NCI-H748 treated with DMSO at 0.1 percent for 48 hours (cell line): Measurements from ENCODE around the gene GALNT14.

Experiments
- DNase-seq: peaks from one replicate; lab custom pipeline; 2025; lab: John Stamatoyannopoulos, UW

GALNT14 gene

GRCh38 chr2:31053929-31054782, 84.1 kb downstream of the GALNT14 start:
- DNase-seq = no peak

GRCh38 chr2:31052284-31052683, 86.0 kb downstream of the GALNT14 start:
- DNase-seq = no peak

DNA sequence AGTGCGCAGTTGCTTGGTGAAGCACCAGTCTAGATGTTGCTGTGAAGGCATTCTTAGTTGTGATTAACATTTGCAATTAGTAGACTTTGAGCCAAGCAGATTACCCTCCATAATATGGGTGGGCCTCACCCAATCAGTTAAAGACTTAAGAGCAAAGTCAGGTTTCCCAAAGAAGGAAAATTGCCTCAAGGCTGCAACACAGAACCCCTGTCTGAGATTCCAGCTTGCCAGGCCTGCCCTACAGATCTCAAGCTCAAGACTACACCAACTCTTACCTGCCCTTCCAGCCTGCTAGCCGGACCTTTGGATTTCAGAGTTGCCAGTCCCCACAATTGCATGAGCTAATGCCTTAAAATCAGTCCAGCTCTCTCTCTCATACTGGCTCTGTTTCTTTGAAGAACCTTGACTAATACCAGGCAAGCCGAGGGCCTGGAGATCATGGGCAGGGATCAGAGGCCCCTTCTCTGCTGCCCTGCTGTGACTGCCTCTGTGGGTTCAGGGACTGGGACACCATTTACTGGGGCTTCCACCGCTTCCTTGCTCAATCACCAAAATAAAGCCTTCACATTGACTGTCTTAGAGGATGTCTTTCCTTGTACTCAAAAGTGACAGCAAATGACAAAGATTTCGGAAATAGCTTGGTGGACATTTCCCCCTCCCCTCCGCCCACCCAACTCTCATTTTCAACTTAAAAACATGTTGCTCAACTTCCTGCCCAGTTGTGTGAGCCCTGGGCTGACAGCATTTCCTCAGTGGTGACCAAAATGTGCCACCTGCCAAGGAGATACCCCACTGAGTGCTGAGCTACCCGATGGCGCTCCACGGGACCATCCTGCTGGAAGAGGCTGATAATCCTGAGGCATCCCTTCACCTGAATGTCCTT, 86.7 kb downstream of the GALNT14 start:
- no peak for DNase-seq

DNA sequence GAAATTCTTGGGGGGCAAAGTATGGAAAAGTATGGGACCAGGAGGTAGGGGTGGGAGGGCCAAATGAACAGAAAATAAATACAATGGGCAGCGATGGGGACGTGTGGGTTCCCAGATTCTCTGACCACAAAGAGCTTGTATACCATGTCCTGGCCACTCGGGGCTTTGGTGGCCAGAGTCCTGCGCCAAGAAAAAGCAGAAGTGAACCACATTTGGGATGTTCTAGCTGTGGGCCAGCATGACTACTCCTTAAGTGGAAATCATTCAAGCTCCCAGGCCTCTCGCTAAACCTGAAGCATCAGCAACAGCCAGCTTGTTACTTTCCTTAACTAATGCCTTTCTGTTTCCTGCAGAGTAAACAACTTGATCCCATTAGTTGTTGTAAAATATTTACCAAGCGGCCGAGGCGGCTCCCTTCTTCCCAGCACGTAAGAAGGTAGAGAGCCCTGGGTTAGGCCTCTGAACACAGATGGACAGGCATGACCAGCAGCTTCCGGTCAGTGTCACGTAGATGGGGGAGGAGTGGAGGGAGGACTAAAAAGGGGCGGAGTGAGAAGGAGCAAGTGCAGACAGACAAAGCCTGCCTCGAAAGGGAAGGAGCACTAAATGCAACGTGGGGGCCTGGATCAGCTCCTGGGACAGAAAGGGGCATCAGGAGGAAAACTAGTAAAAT, 88.2 kb downstream of the GALNT14 start:
- no peak for DNase-seq

DNA sequence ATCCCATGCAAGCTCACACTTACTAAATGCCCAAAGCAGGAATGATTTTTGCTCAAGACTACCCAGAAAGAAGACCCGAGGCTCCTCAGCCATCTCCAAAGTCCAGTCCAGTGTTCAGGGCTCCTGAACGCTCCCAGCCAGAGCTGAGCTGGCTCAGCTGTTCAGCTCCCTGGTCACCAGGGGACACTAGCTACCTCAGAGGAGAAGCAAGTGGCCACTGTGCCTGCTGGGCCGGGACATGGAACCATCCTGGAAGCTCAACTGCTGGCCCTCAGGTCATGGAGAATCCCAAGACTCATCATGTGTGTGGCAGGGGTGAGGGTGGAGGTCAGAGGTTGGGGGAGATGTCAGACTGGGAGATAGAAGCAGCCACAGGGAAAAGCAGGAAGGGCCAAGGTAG, 89.0 kb downstream of the GALNT14 start:
- DNase-seq = no peak

DNA sequence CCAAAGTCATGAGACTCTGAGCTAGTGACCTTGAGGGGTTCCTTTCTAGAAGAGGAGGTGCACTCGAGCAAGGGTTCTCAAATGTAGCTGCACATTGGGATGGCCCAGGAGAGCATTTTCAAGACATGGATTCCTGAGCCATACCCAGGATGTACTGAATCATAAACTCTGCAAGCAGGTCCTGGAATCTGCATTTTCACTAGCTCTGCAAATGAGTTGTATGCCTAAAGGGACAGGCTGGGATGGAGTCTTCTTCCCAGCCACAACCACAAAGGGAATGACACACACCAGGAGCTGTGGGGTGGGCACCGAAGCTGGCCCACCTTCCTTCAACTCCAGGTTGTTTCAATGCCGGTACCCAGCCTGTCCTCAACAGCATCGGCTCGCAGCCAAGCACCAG, 90.6 kb downstream of the GALNT14 start:
- DNase-seq = no peak

GRCh38 chr2:31038385-31038784, 99.9 kb downstream of the GALNT14 start:
- DNase-seq = no peak

DNA sequence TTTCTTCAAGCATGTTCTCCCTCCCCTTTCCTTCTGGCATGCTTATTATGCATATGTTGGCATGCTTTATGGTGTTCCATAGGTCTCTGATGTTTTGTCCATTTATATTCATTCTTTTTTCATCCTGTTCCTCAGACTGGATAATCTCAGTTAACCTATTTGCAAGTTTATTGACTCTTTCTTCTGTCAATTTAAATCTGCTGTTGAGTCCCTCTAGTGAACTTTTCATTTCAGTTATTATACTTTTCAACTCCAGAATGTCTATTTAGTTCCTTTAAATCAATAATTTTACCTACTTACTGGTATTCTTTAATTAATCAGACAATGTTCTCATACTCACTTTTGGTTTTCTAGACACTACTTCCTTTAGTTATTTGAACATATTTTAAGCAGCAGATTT, 101.2 kb downstream of the GALNT14 start:
- DNase-seq = no peak

- DNase-seq = no peak
These were observed 105.2 kb downstream of the GALNT14 start for GRCh38 chr2:31033032-31033431.

DNA sequence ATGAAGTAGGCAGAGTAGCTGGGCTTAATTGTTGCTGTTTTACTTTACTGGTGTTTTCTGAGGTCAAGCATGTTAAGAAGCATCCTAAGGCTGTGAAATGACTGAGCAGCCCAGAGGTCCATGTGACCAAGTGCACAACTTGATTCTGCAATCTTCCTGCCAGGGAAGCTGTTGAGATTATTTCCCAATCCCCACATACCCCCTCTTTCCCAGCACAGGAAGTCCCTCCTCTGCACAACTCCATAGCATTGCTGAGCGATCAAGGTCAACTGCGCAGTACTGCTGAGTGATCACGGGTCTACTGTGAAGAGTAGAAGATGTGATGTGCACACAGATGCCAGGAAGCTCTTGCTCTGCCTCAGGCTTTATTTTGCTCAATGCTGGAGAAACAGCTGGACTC, 105.8 kb downstream of the GALNT14 start:
- DNase-seq = no peak

DNA sequence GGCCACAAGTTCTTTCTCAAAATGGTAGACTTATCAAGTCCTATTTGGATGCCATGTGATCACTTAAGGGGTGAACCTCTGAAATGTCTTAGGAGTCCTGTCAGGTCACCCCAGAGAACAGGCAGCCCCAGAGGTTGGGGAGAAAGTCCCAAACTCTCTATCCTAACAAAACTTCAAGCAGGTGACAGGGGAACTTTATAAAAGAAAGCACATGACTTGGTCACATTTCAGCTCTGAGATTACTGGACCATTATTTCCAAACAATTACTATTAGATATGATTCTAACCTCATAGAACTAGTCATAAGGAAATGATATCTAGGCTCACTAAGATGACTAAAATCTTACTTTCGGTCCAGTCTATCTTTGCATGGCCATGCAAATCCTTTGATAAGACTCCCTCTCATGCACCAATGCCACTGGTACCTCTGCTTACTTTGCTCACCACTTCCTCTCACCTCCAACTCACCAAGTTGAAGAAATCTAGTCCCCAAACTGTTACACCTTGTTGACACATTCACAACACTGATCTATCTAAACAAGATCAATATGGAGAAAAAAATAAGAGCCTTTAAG, 107.0 kb downstream of the GALNT14 start:
- DNase-seq = no peak

- DNase-seq = no peak
These were observed 109.8 kb downstream of the GALNT14 start for GRCh38 chr2:31028417-31028816.

DNA sequence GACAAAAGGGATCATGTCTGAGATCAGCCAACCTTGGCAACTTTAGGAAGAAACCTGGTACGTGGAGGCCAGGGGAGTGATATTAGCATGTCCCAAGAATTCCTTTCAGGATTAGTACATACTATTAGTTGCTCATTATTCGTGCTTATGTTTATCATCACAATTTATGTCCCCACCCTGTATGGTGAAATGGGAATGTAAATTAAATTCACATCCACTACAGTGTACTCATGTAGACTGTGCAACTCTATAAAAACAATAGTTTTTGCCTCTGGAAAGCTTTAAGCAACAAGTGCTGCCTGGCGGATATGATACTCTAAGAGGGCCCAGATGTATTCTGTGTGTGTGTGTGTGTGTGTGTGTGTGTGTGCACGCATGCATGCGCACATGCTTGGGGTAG, 110.7 kb downstream of the GALNT14 start:
- no peak for DNase-seq

GRCh38 chr2:31023541-31023940, 114.7 kb downstream of the GALNT14 start:
- DNase-seq = no peak

GRCh38 chr2:31020713-31021112, 117.5 kb downstream of the GALNT14 start:
- DNase-seq = no peak

DNA sequence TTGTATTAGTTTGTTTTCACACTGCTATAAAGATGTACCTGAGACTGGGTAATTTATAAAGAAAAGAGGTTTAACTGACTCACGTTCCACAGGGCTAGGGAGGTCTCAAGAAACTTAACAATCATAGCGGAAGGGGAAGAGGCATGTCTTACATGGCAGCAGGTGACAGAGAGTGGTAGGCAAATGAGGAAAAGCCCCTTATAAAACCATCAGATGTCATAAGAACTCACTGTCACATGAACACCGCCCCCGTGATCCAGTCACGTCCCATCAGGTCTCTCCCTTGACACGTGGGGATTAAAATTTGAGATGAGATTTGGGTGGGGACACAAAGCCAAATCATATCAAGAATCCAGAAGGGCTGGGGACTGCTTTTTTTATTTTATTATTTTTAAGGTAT, 120.0 kb downstream of the GALNT14 start:
- no peak for DNase-seq

DNA sequence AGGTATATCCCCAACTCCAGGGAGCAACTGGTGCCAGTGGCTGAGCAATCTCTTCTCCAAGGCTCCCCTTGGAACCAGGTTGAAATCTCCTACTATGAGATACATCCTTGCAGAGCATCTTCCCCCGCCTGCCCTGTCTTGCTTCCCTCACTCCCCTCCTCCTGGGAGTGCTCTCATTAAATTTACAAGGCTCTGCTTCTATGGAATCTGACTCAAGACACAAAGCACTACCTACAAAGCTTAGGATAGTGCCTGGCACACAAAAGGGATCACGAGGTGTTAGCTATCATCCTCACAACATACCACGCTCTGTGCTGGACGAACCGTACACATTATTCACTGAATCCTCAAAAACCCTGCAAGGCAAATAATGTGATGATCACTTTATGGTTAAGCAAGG, 121.6 kb downstream of the GALNT14 start:
- DNase-seq = no peak

- DNase-seq = no peak
These were observed 123.7 kb downstream of the GALNT14 start for GRCh38 chr2:31014516-31014915.

DNA sequence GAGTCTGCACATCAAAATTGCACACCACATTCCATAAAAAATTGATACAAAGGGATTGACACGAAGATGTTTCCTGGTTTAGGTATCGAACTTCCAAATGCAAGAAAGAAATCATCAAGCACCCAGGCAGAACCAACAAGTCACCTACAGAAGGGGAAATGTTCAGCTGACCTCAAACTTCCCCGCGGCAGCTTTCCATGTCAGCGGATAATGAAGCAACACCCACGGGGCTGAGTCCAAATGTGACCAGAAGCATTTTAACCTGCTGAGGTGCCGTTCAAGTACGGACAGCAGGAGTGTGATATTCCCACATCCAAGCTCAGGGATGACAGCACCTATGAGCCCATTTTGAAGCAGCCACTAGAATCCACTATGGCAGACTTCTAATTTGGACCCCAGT, 124.9 kb downstream of the GALNT14 start:
- no peak for DNase-seq

GRCh38 chr2:31012406-31012805, 125.8 kb downstream of the GALNT14 start:
- DNase-seq = no peak

DNA sequence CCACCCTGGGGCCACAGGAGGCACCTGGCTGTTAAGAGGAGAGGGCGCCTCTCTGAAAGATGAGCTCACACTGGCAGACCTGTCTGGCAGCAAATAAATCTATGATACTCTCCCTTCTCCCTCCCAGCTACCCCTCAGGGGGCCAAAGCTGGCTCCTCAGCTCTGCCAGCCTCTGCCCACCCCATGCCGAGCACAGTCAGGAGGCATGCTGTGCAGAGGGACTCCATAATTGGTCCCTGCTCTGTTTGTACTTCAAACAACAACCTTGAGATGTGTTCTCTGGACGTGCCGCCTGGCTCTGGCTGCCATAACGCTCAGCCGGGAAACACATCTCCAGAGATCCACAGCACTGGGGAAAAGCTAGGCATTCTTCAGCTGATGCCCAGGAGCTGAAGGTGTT, 126.7 kb downstream of the GALNT14 start:
- no peak for DNase-seq

DNA sequence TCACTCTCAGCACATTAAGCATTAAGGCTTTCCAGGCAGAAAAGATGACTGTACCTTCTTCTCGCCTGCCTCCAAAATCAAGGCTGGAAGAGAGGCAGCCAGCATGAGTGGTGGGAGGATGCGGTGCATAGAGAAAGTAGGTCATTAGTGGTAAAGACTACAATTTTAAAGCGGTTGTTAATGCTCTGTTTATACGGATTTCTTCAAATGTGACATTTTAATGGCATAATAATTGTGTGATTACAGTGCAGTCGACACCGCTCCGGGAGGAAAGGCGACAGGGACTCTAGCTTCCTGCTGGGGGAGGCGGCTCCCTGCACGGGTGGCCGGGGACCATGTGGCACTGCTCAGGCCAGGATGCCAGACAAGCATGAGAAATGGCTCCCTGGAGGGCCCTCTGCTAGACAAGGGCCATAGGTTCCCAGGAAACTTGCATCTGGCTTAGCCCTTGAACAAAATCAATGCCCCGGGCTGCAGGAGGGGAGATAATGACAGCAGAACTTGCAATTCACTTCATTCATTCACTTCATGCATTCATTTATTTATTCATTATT, 129.6 kb downstream of the GALNT14 start:
- DNase-seq = no peak
